Measurements from ENCODE around the gene CHST15.

DNA sequence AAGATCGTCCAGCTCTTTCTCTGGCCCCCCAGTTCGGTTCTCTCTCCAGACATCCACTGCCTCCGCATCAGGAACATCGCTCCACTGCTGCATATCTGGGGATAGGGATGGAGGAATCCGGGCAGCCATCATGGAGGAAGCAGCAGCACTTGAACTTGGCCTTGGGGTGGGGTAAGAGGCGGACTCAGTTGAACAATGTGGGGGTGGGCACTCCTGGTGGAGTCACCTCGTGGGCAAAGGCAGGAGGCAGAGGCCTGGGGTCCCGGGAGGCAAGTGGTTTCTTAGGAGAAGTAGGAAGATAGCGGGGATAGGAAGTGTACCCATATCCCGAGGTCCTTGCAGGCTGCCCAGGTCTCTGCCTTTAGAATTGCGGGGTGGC is 98.3 kb downstream of the CHST15 start:
- TF ChIP-seq, protein P1, sequence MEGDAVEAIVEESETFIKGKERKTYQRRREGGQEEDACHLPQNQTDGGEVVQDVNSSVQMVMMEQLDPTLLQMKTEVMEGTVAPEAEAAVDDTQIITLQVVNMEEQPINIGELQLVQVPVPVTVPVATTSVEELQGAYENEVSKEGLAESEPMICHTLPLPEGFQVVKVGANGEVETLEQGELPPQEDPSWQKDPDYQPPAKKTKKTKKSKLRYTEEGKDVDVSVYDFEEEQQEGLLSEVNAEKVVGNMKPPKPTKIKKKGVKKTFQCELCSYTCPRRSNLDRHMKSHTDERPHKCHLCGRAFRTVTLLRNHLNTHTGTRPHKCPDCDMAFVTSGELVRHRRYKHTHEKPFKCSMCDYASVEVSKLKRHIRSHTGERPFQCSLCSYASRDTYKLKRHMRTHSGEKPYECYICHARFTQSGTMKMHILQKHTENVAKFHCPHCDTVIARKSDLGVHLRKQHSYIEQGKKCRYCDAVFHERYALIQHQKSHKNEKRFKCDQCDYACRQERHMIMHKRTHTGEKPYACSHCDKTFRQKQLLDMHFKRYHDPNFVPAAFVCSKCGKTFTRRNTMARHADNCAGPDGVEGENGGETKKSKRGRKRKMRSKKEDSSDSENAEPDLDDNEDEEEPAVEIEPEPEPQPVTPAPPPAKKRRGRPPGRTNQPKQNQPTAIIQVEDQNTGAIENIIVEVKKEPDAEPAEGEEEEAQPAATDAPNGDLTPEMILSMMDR (IDR thresholded peaks at IDR 0.05; ENCODE audit: low read depth, low read length, poor library complexity, severe bottlenecking), result no peak
- TF ChIP-seq EZH2phosphoT487 (IDR thresholded peaks at IDR 0.05; ENCODE audit: borderline replicate concordance, low read length), result no peak
